PC-3 (cell line): ENCODE results near the gene SLC13A1. TPM values are rescaled to one million over a fixed set of nuclear protein-coding genes. Genes with fewer than 3 reads are reported as not detected.

ENCODE experiments used
- ATAC-seq: fragments of 200-7000 bp; cut with Tn5 transposase; 2 replicates; pipeline ENCODE4 v1.9.1; 2020; ENCODE audit warnings: mild to moderate bottlenecking, moderate library complexity
- BruUV-seq: library from RNA; stranded (reverse); fragments of 400-500 nt; replicated peaks from 2 replicates; lab custom pipeline; 2021; lab: Mats Ljungman, UMichigan
- CTCF ChIA-PET: fragments of 300-600 bp; sonication (Branson Sonifier 250); formaldehyde crosslinking; loops from one replicate; lab custom pipeline; 2022; ENCODE audit warnings: antibody characterized with exemption; lab: Charles Lee
- POLR2A ChIA-PET: fragments of 300-600 bp; sonication (Branson Sonifier 250); formaldehyde crosslinking; loops from one replicate; lab custom pipeline; 2022; ENCODE audit warnings: antibody characterized with exemption; ENCODE audit not compliant: unreplicated experiment; lab: Charles Lee
- DNase-seq: peaks from one replicate; pipeline ENCODE4 v3.0.0-alpha.2; 2015
- H2AFZ ChIP-seq: fragments of 300-600 bp; sonication (generic); 2 replicates; pipeline ENCODE4 v1.6.0; 2016; ENCODE audit warnings: antibody characterized with exemption, low read length
- H3F3A ChIP-seq: fragments of 300-600 bp; sonication (generic); one replicate; pipeline ENCODE4 v1.6.0; 2017; ENCODE audit warnings: antibody characterized with exemption, low read length, control low read depth, mild to moderate bottlenecking; ENCODE audit not compliant: unreplicated experiment
- H3K27ac ChIP-seq: fragments of 300-600 bp; sonication (generic); 2 replicates; pipeline ENCODE4 v1.5.1; 2016; ENCODE audit warnings: mild to moderate bottlenecking, low read length
- H3K27me3 ChIP-seq: fragments of 300-600 bp; sonication (generic); 2 replicates; pipeline ENCODE4 v1.6.1; 2016; ENCODE audit warnings: low read length, mixed read lengths
- H3K36me3 ChIP-seq: fragments of 300-600 bp; sonication (generic); 2 replicates; pipeline ENCODE4 v1.6.1; 2016; ENCODE audit warnings: low read depth, mixed run types, low read length, mixed read lengths
- H3K4me1 ChIP-seq: fragments of 300-600 bp; sonication (generic); 2 replicates; pipeline ENCODE4 v1.5.1; 2016; ENCODE audit warnings: low read length; ENCODE audit not compliant: insufficient read depth
- H3K4me2 ChIP-seq: fragments of 300-600 bp; sonication (generic); 2 replicates; pipeline ENCODE4 v1.6.0; 2016; ENCODE audit warnings: low read length
- H3K4me3 ChIP-seq: fragments of 300-600 bp; sonication (generic); 2 replicates; pipeline ENCODE4 v1.5.1; 2016; ENCODE audit warnings: mild to moderate bottlenecking, low read length, mixed read lengths
- H3K79me2 ChIP-seq: fragments of 300-600 bp; sonication (generic); 2 replicates; pipeline ENCODE4 v1.6.1; 2017; ENCODE audit warnings: low read length, mixed read lengths
- H3K9ac ChIP-seq: fragments of 300-600 bp; sonication (generic); 2 replicates; pipeline ENCODE4 v1.6.0; 2016; ENCODE audit warnings: mild to moderate bottlenecking, low read length
- H3K9me2 ChIP-seq: fragments of 300-600 bp; sonication (generic); replicated peaks from 2 replicates; pipeline ENCODE4 v1.6.1; 2016; ENCODE audit warnings: mixed run types, low read length, mixed read lengths
- H3K9me3 ChIP-seq: fragments of 300-600 bp; sonication (generic); 2 replicates; pipeline ENCODE4 v1.6.1; 2016; ENCODE audit warnings: low read length, mixed read lengths
- H4K20me1 ChIP-seq: fragments of 300-600 bp; sonication (generic); 2 replicates; pipeline ENCODE4 v1.6.1; 2016; ENCODE audit warnings: low read length, mixed read lengths
- EZH2 ChIP-seq: fragments of 300-600 bp; sonication (generic); IDR thresholded peaks from one replicate; pipeline ENCODE4 v1.6.1; 2017; ENCODE audit warnings: antibody characterized with exemption, mild to moderate bottlenecking, low read length; ENCODE audit not compliant: unreplicated experiment
- EZH2phosphoT487 ChIP-seq: fragments of 300-600 bp; sonication (generic); IDR thresholded peaks from 2 replicates; pipeline ENCODE4 v1.6.1; 2018; ENCODE audit warnings: mild to moderate bottlenecking, antibody characterized with exemption, low read length, borderline replicate concordance
- intact Hi-C: fragments of 100-400 bp; cut with micrococcal nuclease; formaldehyde crosslinking; loops from 2 replicates; pipeline ENCODE4 v1.9.0; 2023
- total RNA-seq: library from RNA; depleted of rRNA; stranded (reverse); fragments of >200 nt; gene quantifications from 2 replicates; pipeline ENCODE4 v1.2.3, GENCODE V29; 2014
- TF ChIP-seq, protein P1 (sequence below): fragments of 300-600 bp; sonication (generic); conservative IDR thresholded peaks from 2 replicates; pipeline ENCODE4 v1.5.1; 2017; ENCODE audit warnings: antibody characterized with exemption, low read depth, mild to moderate bottlenecking, low read length

SLC13A1 gene
- total RNA-seq, 1 experiment from 2014 or later = not detected

DNA sequence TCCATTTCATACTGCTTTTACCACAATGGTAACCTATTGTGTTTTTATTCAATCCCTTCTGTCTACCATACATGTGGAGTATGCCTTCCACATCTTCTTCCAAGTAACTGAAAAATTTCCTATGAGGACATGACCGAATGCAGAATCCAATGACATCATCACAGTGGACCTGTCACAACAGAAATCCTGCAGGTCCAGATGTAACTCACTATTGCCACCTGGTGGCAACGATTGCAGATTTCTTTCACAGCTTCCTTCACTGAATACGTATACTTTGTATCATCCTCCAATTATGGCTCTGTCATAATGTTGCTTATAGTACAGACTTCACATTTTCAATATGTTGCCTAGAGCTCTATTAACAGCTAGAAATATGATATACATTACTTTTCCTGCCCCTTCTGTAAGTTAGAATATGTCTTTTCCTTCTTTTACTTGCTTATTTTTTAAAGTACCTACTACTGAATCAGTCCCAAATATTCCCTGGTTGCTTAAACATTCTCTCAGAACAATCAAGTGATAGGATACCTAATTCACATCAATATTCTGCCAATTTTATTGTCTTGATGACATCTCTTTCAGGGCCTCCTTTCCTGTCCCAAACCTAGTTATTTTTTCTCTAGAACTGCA, 45.4 kb downstream of the SLC13A1 start:
- ChIA-PET POLR2A (no interaction called here), CTCF (interaction anchor here (0.6 to 1.4 kb wide), 7 partner anchors 11 to 1378 kb away, joined by 3 to 5 read pairs (median 3); no protein-coding TSS in a partner anchor)
- intact Hi-C loops = loop anchor here (1.0 to 10.0 kb wide), 6 partner anchors 84 to 940 kb away; no protein-coding TSS in a partner anchor
- H2AFZ ChIP-seq = no peak overlapping the region
- no peaks in the 10 kb centered on the region for H3F3A ChIP-seq
- H3K4me3 ChIP-seq = no peak overlapping the region
- TF ChIP-seq EZH2 (no peak), EZH2phosphoT487 (no peak)
- TF ChIP-seq, protein P1, sequence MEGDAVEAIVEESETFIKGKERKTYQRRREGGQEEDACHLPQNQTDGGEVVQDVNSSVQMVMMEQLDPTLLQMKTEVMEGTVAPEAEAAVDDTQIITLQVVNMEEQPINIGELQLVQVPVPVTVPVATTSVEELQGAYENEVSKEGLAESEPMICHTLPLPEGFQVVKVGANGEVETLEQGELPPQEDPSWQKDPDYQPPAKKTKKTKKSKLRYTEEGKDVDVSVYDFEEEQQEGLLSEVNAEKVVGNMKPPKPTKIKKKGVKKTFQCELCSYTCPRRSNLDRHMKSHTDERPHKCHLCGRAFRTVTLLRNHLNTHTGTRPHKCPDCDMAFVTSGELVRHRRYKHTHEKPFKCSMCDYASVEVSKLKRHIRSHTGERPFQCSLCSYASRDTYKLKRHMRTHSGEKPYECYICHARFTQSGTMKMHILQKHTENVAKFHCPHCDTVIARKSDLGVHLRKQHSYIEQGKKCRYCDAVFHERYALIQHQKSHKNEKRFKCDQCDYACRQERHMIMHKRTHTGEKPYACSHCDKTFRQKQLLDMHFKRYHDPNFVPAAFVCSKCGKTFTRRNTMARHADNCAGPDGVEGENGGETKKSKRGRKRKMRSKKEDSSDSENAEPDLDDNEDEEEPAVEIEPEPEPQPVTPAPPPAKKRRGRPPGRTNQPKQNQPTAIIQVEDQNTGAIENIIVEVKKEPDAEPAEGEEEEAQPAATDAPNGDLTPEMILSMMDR = peak; percentile 81
- no peaks in the 10 kb centered on the region for H3K79me2 ChIP-seq
- ATAC-seq = peak; percentile 78
- no peaks in the 10 kb centered on the region for H3K9me2 ChIP-seq
- H3K36me3 ChIP-seq = no peaks in the 10 kb centered on the region
- H3K9me3 ChIP-seq = no peaks in the 10 kb centered on the region
- DNase-seq = peak; percentile 86
- H3K9ac ChIP-seq = no peak overlapping the region
- H3K27me3 ChIP-seq = no peaks in the 10 kb centered on the region
- no TSS peak for BruUV-seq
- H3K4me1 ChIP-seq = no peaks in the 10 kb centered on the region
- no peaks in the 10 kb centered on the region for H4K20me1 ChIP-seq
- no peak overlapping the region for H3K27ac ChIP-seq
- no peak overlapping the region for H3K4me2 ChIP-seq

DNA sequence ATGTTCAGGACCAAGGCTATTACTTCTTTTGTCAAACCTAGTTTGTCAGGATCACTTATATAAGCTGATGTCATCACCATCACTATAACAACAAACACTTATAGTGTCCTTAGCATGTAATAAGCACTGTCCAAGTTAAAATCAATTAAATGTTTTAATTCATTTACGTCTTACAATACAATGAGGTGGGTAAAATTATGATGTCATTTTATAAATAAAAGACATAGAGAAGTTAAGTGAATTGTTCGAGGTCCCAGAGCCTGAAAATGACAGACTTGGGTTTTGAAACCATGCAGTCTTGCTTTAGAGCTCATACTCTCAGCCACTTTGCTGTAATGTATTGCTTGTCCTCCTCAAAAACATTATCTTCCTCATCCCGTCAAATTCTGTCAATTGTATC, 48.3 kb downstream of the SLC13A1 start:
- POLR2A ChIA-PET = interaction anchor here (0.6 kb wide), 1 partner anchor 532 kb away, joined by 5 read pairs; no protein-coding TSS in a partner anchor
- Histone ChIP-seq H3K36me3 (no peaks in the 10 kb centered on the region), H3K4me1 (no peaks in the 10 kb centered on the region), H3F3A (no peaks in the 10 kb centered on the region), H3K9me3 (no peaks in the 10 kb centered on the region), H2AFZ (no peak overlapping the region), H3K27me3 (no peaks in the 10 kb centered on the region), H4K20me1 (no peaks in the 10 kb centered on the region), H3K4me3 (no peak overlapping the region), H3K79me2 (no peaks in the 10 kb centered on the region), H3K4me2 (no peak overlapping the region), H3K27ac (no peak overlapping the region), H3K9me2 (no peaks in the 10 kb centered on the region), H3K9ac (no peak overlapping the region)
- BruUV-seq = no TSS peak
- intact Hi-C loops = loop anchor here (5.0 to 10.0 kb wide), 2 partner anchors 599 to 937 kb away; no protein-coding TSS in a partner anchor
- DNase-seq (no peak), ATAC-seq (no peak)
- CTCF ChIA-PET = no interaction called here
- no peak for TF ChIP-seq EZH2phosphoT487
- TF ChIP-seq EZH2 = no peak
- TF ChIP-seq, protein P1 = no peak

DNA sequence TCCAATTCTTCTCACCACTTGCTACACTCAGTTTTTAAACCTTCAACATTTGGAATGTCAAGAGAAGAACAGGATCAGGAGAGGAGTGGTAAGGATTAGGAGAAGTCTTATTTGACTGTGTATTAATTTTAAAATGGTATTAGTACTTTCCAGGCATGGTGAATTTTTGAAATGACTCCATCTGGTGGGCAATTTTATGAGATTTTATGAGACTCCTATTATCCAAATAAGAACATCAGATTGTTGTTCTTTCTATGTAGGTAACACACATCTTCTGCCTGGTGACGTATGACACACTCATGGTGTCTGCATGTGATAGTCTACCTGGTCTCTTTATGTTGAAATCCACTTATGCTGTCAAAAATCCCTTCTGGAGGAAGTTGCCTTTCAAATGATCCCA, 51.0 kb downstream of the SLC13A1 start:
- H3K27me3 ChIP-seq = no peaks in the 10 kb centered on the region
- ChIA-PET CTCF (no interaction called here), POLR2A (no interaction called here)
- no peaks in the 10 kb centered on the region for H3K4me1 ChIP-seq
- no peaks in the 10 kb centered on the region for H3K9me3 ChIP-seq
- no peak overlapping the region for H3K4me3 ChIP-seq
- no peak overlapping the region for H2AFZ ChIP-seq
- H3K4me2 ChIP-seq = no peak overlapping the region
- H4K20me1 ChIP-seq = no peaks in the 10 kb centered on the region
- no peak for ATAC-seq
- intact Hi-C loops = no loop called here
- no peaks in the 10 kb centered on the region for H3F3A ChIP-seq
- no peaks in the 10 kb centered on the region for H3K79me2 ChIP-seq
- H3K9me2 ChIP-seq = no peaks in the 10 kb centered on the region
- H3K9ac ChIP-seq = no peak overlapping the region
- peak; percentile 21 for DNase-seq
- TF ChIP-seq EZH2phosphoT487 (no peak), EZH2 (no peak)
- TF ChIP-seq, protein P1 = no peak
- H3K27ac ChIP-seq = no peak overlapping the region
- BruUV-seq = no TSS peak
- H3K36me3 ChIP-seq = no peaks in the 10 kb centered on the region
